ENCODE measurements around the gene SPCS2. TPM values are rescaled to one million over a fixed set of nuclear protein-coding genes. Genes with fewer than 3 reads are reported as not detected.

Gene SPCS2
- total RNA-seq, 1 donor: 10.9 TPM

GRCh38 chr11:74992852-74993251 is 43.8 kb downstream of the SPCS2 start:
- Histone ChIP-seq H3K27me3 (ENCODE audit: insufficient read depth, low read length) (no peaks in the 10 kb centered on the region), H2AFZ (ENCODE audit: low read length) (no peak overlapping the region), H3K9me3 (ENCODE audit: low read depth, low read length) (no peaks in the 10 kb centered on the region), H3K27ac (ENCODE audit: low read depth, low read length) (no peak overlapping the region), H3K4me2 (ENCODE audit: insufficient read depth, low read length) (no peak overlapping the region), H3K79me2 (ENCODE audit: insufficient read depth, low read length) (peaks cover 8% of the 10 kb centered on the region), H3K4me1 (ENCODE audit: insufficient read depth, low read length) (peaks cover 12% of the 10 kb centered on the region), H3K4me3 (ENCODE audit: insufficient read depth, low read length) (no peak overlapping the region), H3K36me3 (ENCODE audit: insufficient read depth, low read length) (peaks cover 19% of the 10 kb centered on the region), H4K20me1 (ENCODE audit: insufficient read depth, low read length) (no peaks in the 10 kb centered on the region)
- no peak for TF ChIP-seq CTCF (IDR thresholded peaks at IDR 0.05; ENCODE audit: extremely low read depth, low read depth, low read length)
- no peak for DNase-seq (ENCODE audit: insufficient read length, low spot score, missing footprints)

- no peak for DNase-seq (ENCODE audit: insufficient read length, low spot score, missing footprints)
- Histone ChIP-seq H4K20me1 (ENCODE audit: insufficient read depth, low read length) (no peaks in the 10 kb centered on the region), H3K4me2 (ENCODE audit: insufficient read depth, low read length) (no peak overlapping the region), H3K36me3 (ENCODE audit: insufficient read depth, low read length) (peaks cover 14% of the 10 kb centered on the region), H3K4me3 (ENCODE audit: insufficient read depth, low read length) (no peak overlapping the region), H3K27me3 (ENCODE audit: insufficient read depth, low read length) (no peaks in the 10 kb centered on the region), H3K9me3 (ENCODE audit: low read depth, low read length) (no peaks in the 10 kb centered on the region), H3K27ac (ENCODE audit: low read depth, low read length) (no peak overlapping the region), H3K4me1 (ENCODE audit: insufficient read depth, low read length) (no peaks in the 10 kb centered on the region), H3K79me2 (ENCODE audit: insufficient read depth, low read length) (no peaks in the 10 kb centered on the region), H2AFZ (ENCODE audit: low read length) (no peak overlapping the region)
- TF ChIP-seq CTCF (IDR thresholded peaks at IDR 0.05; ENCODE audit: extremely low read depth, low read depth, low read length): no peak
Observed at GRCh38 chr11:75000975-75001354, 51.9 kb downstream of the SPCS2 start.

- peaks cover 19% of the 10 kb centered on the region for H3K36me3 ChIP-seq (ENCODE audit: insufficient read depth, low read length)
- H3K79me2 ChIP-seq (ENCODE audit: insufficient read depth, low read length): no peaks in the 10 kb centered on the region
- H3K4me2 ChIP-seq (ENCODE audit: insufficient read depth, low read length): no peak overlapping the region
- H3K27me3 ChIP-seq (ENCODE audit: insufficient read depth, low read length): no peaks in the 10 kb centered on the region
- no peak overlapping the region for H3K4me3 ChIP-seq (ENCODE audit: insufficient read depth, low read length)
- no peaks in the 10 kb centered on the region for H3K9me3 ChIP-seq (ENCODE audit: low read depth, low read length)
- no peak for TF ChIP-seq CTCF (IDR thresholded peaks at IDR 0.05; ENCODE audit: extremely low read depth, low read depth, low read length)
- no peaks in the 10 kb centered on the region for H3K4me1 ChIP-seq (ENCODE audit: insufficient read depth, low read length)
- H4K20me1 ChIP-seq (ENCODE audit: insufficient read depth, low read length): no peaks in the 10 kb centered on the region
- H3K27ac ChIP-seq (ENCODE audit: low read depth, low read length): no peak overlapping the region
- no peak for DNase-seq (ENCODE audit: insufficient read length, low spot score, missing footprints)
- H2AFZ ChIP-seq (ENCODE audit: low read length): no peak overlapping the region
Observed at GRCh38 chr11:75001686-75002085, 52.6 kb downstream of the SPCS2 start.

GRCh38 chr11:75002516-75002915 is 53.5 kb downstream of the SPCS2 start:
- Histone ChIP-seq H3K4me3 (ENCODE audit: insufficient read depth, low read length) (no peak overlapping the region), H3K4me1 (ENCODE audit: insufficient read depth, low read length) (no peaks in the 10 kb centered on the region), H3K27me3 (ENCODE audit: insufficient read depth, low read length) (no peaks in the 10 kb centered on the region), H4K20me1 (ENCODE audit: insufficient read depth, low read length) (no peaks in the 10 kb centered on the region), H3K9me3 (ENCODE audit: low read depth, low read length) (no peaks in the 10 kb centered on the region), H3K4me2 (ENCODE audit: insufficient read depth, low read length) (no peak overlapping the region), H3K36me3 (ENCODE audit: insufficient read depth, low read length) (peaks cover 24% of the 10 kb centered on the region), H3K27ac (ENCODE audit: low read depth, low read length) (no peak overlapping the region), H3K79me2 (ENCODE audit: insufficient read depth, low read length) (no peaks in the 10 kb centered on the region), H2AFZ (ENCODE audit: low read length) (no peak overlapping the region)
- TF ChIP-seq CTCF (IDR thresholded peaks at IDR 0.05; ENCODE audit: extremely low read depth, low read depth, low read length): no peak
- no peak for DNase-seq (ENCODE audit: insufficient read length, low spot score, missing footprints)

Measured in osteoblast (primary cell).